SK-N-MC (cell line): ENCODE data around the gene LRP1-AS.

ENCODE experiments used
- DNase-seq: peaks from one replicate; pipeline ENCODE4 v3.0.0-alpha.2; 2011; ENCODE audit warnings: low read depth, low spot score
- H3K27ac ChIP-seq: fragments of 200-600 bp; sonication (generic); 2 replicates; pipeline ENCODE4 v1.5.1; 2016; ENCODE audit warnings: mixed run types
- H3K36me3 ChIP-seq: fragments of 200-600 bp; sonication (generic); 2 replicates; pipeline ENCODE4 v1.6.1; 2017; ENCODE audit warnings: antibody characterized with exemption, low read length, mixed read lengths; ENCODE audit not compliant: insufficient read depth
- H3K4me3 ChIP-seq: fragments of 200-600 bp; sonication (generic); 2 replicates; pipeline ENCODE4 v1.5.1; 2016
- H3K9ac ChIP-seq: fragments of 200-600 bp; sonication (generic); 2 replicates; pipeline ENCODE4 v1.8.0; 2017; ENCODE audit warnings: mixed run types, mixed read lengths; ENCODE audit not compliant: insufficient read length
- H3K9me3 ChIP-seq: fragments of 200-600 bp; sonication (generic); 2 replicates; pipeline ENCODE4 v1.6.1; 2017; ENCODE audit warnings: low read depth, mild to moderate bottlenecking, antibody characterized with exemption, low read length, moderate library complexity, mixed read lengths
- EZH2 ChIP-seq: fragments of 200-600 bp; sonication (generic); IDR thresholded peaks from one replicate; pipeline ENCODE4 v1.6.1; 2017; ENCODE audit warnings: antibody characterized with exemption
- FOXP2 ChIP-seq: optimal IDR thresholded peaks from 2 replicates; pipeline ENCODE3; 2011; ENCODE audit warnings: mild to moderate bottlenecking, moderate library complexity; ENCODE audit not compliant: insufficient read depth; ENCODE audit errors: extremely low read length, control extremely low read depth
- POLR2AphosphoS5 ChIP-seq: IDR thresholded peaks from 2 replicates; pipeline ENCODE4 v1.6.1; 2012; ENCODE audit warnings: mild to moderate bottlenecking, low read depth, low read length, borderline replicate concordance

The LRP1-AS gene

GRCh38 chr12:57169046-57169795 lies 21.8 kb upstream of the LRP1-AS start:
- no peak overlapping the region for H3K4me3 ChIP-seq
- H3K27ac ChIP-seq: no peak overlapping the region
- TF ChIP-seq EZH2 (no peak), POLR2AphosphoS5 (no peak), FOXP2 (no peak)
- DNase-seq: no peak
- peaks cover 29% of the 10 kb centered on the region; the same call in 1 of the 2 replicates for H3K36me3 ChIP-seq
- no peaks in the 10 kb centered on the region for H3K9me3 ChIP-seq
- no peak overlapping the region for H3K9ac ChIP-seq

- no peak for DNase-seq
- H3K27ac ChIP-seq: no peak overlapping the region
- H3K36me3 ChIP-seq: peaks cover 32% of the 10 kb centered on the region; the same call in 1 of the 2 replicates
- H3K9ac ChIP-seq: no peak overlapping the region
- no peak overlapping the region for H3K4me3 ChIP-seq
- H3K9me3 ChIP-seq: no peaks in the 10 kb centered on the region
- no peak for TF ChIP-seq FOXP2
- TF ChIP-seq POLR2AphosphoS5: no peak
- no peak for TF ChIP-seq EZH2
These were observed 20.6 kb upstream of the LRP1-AS start for GRCh38 chr12:57168058-57168457.

DNA sequence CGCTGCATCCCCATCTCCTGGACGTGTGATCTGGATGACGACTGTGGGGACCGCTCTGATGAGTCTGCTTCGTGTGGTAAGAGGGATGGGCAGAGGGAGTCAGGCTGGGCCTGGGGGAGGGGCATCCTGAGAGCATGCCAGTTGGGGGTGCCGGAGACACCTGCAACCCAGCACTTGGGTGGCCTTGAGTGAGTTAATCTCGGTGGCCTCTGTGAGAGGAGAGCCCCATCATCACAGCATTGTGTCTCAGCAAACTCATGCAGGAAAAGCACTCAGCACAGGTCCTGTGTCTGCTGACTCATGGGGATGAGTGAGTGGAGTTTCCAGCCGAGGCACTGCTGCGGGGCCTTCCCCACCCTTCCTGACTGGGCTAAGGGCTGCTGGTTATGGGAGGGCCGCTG lies 19.6 kb upstream of the LRP1-AS start:
- H3K4me3 ChIP-seq: no peak overlapping the region
- H3K9me3 ChIP-seq: no peaks in the 10 kb centered on the region
- no peak for DNase-seq
- no peak overlapping the region for H3K9ac ChIP-seq
- no peak overlapping the region for H3K27ac ChIP-seq
- TF ChIP-seq FOXP2 (no peak), POLR2AphosphoS5 (no peak), EZH2 (no peak)
- H3K36me3 ChIP-seq: peaks cover 41% of the 10 kb centered on the region; the same call in 1 of the 2 replicates

DNA sequence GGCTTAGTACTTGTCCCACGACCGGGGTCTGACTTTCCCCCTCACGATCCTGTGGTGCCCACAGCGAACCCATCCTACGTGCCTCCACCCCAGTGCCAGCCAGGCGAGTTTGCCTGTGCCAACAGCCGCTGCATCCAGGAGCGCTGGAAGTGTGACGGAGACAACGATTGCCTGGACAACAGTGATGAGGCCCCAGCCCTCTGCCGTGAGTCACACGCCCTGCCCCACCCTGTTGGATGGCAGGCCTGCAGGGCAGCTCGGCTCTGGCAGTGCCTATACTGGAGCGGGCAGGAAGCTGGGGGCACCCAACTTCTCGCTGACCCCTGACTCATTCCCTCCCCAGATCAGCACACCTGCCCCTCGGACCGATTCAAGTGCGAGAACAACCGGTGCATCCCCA lies 18.3 kb upstream of the LRP1-AS start:
- TF ChIP-seq EZH2 (no peak), POLR2AphosphoS5 (no peak), FOXP2 (no peak)
- Histone ChIP-seq H3K27ac (no peak overlapping the region), H3K9ac (no peak overlapping the region)

GRCh38 chr12:57164966-57165625 lies 17.7 kb upstream of the LRP1-AS start:
- Histone ChIP-seq H3K9ac (no peak overlapping the region), H3K27ac (no peak overlapping the region), H3K9me3 (no peaks in the 10 kb centered on the region), H3K4me3 (no peak overlapping the region), H3K36me3 (peaks cover 58% of the 10 kb centered on the region; the same call in 1 of the 2 replicates)
- DNase-seq: no peak
- TF ChIP-seq POLR2AphosphoS5 (no peak), EZH2 (no peak), FOXP2 (no peak)

More for the DNA sequence above, 18.3 kb upstream of the LRP1-AS start:
- DNase-seq: no peak
- Histone ChIP-seq H3K9me3 (no peaks in the 10 kb centered on the region), H3K4me3 (no peak overlapping the region), H3K36me3 (peaks cover 53% of the 10 kb centered on the region; the same call in 1 of the 2 replicates)

GRCh38 chr12:57164454-57164853 lies 17.0 kb upstream of the LRP1-AS start:
- peaks cover 64% of the 10 kb centered on the region; the same call in 1 of the 2 replicates for H3K36me3 ChIP-seq

DNA sequence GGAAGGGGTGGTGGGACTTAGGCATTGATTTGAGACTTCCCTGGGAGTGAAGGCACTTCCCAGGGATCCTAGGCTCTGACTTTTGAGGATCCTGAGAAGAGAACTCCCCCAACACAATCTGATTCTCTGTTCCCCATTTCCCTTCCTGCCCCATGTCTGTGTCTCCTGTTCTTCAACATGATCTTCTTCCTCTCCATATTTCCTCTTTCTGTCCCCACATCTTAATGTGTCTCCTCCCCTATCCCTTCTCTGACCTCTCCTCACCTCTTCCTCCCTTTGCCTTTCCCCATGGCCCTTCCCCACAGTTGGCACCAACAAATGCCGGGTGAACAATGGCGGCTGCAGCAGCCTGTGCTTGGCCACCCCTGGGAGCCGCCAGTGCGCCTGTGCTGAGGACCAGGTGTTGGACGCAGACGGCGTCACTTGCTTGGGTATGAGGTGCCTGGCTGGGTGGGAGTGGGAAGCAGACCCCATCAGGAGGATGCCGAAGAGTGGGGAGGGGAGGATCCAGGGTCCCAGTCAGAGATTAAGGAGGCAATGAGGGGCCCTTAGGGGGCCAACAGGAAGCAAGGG lies 15.2 kb upstream of the LRP1-AS start:
- no peak for DNase-seq
- no peak for TF ChIP-seq POLR2AphosphoS5
- no peak for TF ChIP-seq EZH2
- TF ChIP-seq FOXP2: no peak
- no peaks in the 10 kb centered on the region for H3K9me3 ChIP-seq
- no peak overlapping the region for H3K27ac ChIP-seq
- no peak overlapping the region for H3K9ac ChIP-seq
- no peak overlapping the region for H3K4me3 ChIP-seq
- H3K36me3 ChIP-seq: peaks cover 63% of the 10 kb centered on the region; the same call in 1 of the 2 replicates

More at GRCh38 chr12:57164454-57164853, 17.0 kb upstream of the LRP1-AS start:
- DNase-seq: no peak
- Histone ChIP-seq H3K27ac (no peak overlapping the region), H3K9me3 (no peaks in the 10 kb centered on the region), H3K4me3 (no peak overlapping the region), H3K9ac (no peak overlapping the region)
- no peak for TF ChIP-seq EZH2
- TF ChIP-seq POLR2AphosphoS5: no peak
- no peak for TF ChIP-seq FOXP2

DNA sequence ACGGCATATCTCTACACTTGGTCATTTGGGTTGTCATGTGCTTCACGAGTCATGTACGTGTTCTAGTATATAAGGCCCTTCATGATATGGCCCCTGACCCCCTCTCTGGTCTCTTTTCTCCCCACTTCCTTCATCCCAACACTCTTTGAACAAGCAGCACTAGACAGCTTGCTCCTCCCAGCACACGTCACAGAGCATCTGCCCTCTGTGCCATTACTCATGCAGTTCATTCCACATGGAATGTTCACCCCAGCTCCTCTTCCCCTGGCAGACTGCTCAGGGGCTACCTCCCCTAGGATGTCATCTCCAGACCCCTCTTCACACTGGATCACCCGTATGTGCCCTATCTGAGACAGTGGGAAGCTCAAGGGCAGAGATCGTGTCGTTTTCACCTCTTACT lies 14.1 kb upstream of the LRP1-AS start:
- Histone ChIP-seq H3K4me3 (no peak overlapping the region), H3K9ac (no peak overlapping the region), H3K36me3 (peaks cover 59% of the 10 kb centered on the region; the same call in 1 of the 2 replicates), H3K9me3 (no peaks in the 10 kb centered on the region), H3K27ac (no peak overlapping the region)
- DNase-seq: no peak
- TF ChIP-seq FOXP2: no peak
- no peak for TF ChIP-seq EZH2
- no peak for TF ChIP-seq POLR2AphosphoS5
